Osteoblast (primary cell): ENCODE data around the gene STRADA. TPM values are rescaled to one million over a fixed set of nuclear protein-coding genes. Genes with fewer than 3 reads are reported as not detected.
A peak's percentile ranks its signal among the peaks of the same experiment; 100 is the strongest.

Experiments
- DNase-seq: peaks from one replicate; pipeline ENCODE4 v3.0.0; 2011; ENCODE audit warnings: low spot score, mixed read lengths; ENCODE audit not compliant: insufficient read length; ENCODE audit errors: missing footprints
- H2AFZ ChIP-seq: 2 replicates; pipeline ENCODE4 v1.6.0; 2011; ENCODE audit warnings: mild to moderate bottlenecking, low read length
- H3K27ac ChIP-seq: 2 replicates; pipeline ENCODE4 v1.5.1; 2011; ENCODE audit warnings: mild to moderate bottlenecking, low read depth, low read length, moderate library complexity
- H3K27me3 ChIP-seq: 2 replicates; pipeline ENCODE4 v1.6.0; 2012; ENCODE audit warnings: mild to moderate bottlenecking, control low read depth, inconsistent platforms, low read length, moderate library complexity; ENCODE audit not compliant: insufficient read depth
- H3K36me3 ChIP-seq: 2 replicates; pipeline ENCODE4 v1.5.1; 2011; ENCODE audit warnings: mild to moderate bottlenecking, low read length, control low read depth, moderate library complexity; ENCODE audit not compliant: insufficient read depth
- H3K4me1 ChIP-seq: 2 replicates; pipeline ENCODE4 v1.5.1; 2011; ENCODE audit warnings: mild to moderate bottlenecking, low read length, control low read depth, moderate library complexity; ENCODE audit not compliant: insufficient read depth
- H3K4me2 ChIP-seq: 2 replicates; pipeline ENCODE4 v1.6.0; 2011; ENCODE audit warnings: mild to moderate bottlenecking, low read length; ENCODE audit not compliant: insufficient read depth
- H3K4me3 ChIP-seq: fragments of 200-600 bp; sonication (generic); 3 replicates; pipeline ENCODE4 v1.5.1; 2012; ENCODE audit warnings: mild to moderate bottlenecking, low read length, inconsistent platforms; ENCODE audit not compliant: insufficient read depth
- H3K79me2 ChIP-seq: 2 replicates; pipeline ENCODE4 v1.6.0; 2012; ENCODE audit warnings: mild to moderate bottlenecking, low read length, control low read depth, inconsistent platforms; ENCODE audit not compliant: insufficient read depth
- H3K9me3 ChIP-seq: 2 replicates; pipeline ENCODE4 v1.5.1; 2011; ENCODE audit warnings: low read depth, low read length, control low read depth
- H4K20me1 ChIP-seq: 2 replicates; pipeline ENCODE4 v1.6.0; 2012; ENCODE audit warnings: mild to moderate bottlenecking, low read length, control low read depth; ENCODE audit not compliant: insufficient read depth
- CTCF ChIP-seq: IDR thresholded peaks from 2 replicates; pipeline ENCODE4 v1.5.1; 2011; ENCODE audit warnings: mild to moderate bottlenecking, low read depth, low read length, moderate library complexity; ENCODE audit errors: extremely low read depth
- total RNA-seq: library from RNA; depleted of rRNA; stranded (reverse); fragments of >200 nt; gene quantifications from 2 replicates; pipeline ENCODE4 v1.2.3, GENCODE V29; 2012

Gene STRADA
- total RNA-seq, 1 donor: 29.7 TPM

- no peak overlapping the region for H2AFZ ChIP-seq
- no peaks in the 10 kb centered on the region for H3K4me1 ChIP-seq
- no peaks in the 10 kb centered on the region for H3K36me3 ChIP-seq
- H3K4me2 ChIP-seq: no peak overlapping the region
- H3K27me3 ChIP-seq: no peaks in the 10 kb centered on the region
- no peak for TF ChIP-seq CTCF
- no peaks in the 10 kb centered on the region for H4K20me1 ChIP-seq
- no peak overlapping the region for H3K4me3 ChIP-seq
- H3K27ac ChIP-seq: peak overlapping the region; percentile 57
- DNase-seq: no peak
- H3K9me3 ChIP-seq: no peaks in the 10 kb centered on the region
- H3K79me2 ChIP-seq: no peaks in the 10 kb centered on the region
Measured at GRCh38 chr17:63718988-63719387, 22.6 kb downstream of the STRADA start.

- peaks cover 9% of the 10 kb centered on the region for H3K36me3 ChIP-seq
- H3K4me1 ChIP-seq: no peaks in the 10 kb centered on the region
- no peaks in the 10 kb centered on the region for H4K20me1 ChIP-seq
- H3K4me3 ChIP-seq: no peak overlapping the region
- H3K9me3 ChIP-seq: no peaks in the 10 kb centered on the region
- TF ChIP-seq CTCF: no peak
- no peaks in the 10 kb centered on the region for H3K27me3 ChIP-seq
- no peak overlapping the region for H3K27ac ChIP-seq
- H3K79me2 ChIP-seq: no peaks in the 10 kb centered on the region
- no peak for DNase-seq
- no peak overlapping the region for H3K4me2 ChIP-seq
- H2AFZ ChIP-seq: no peak overlapping the region
Measured at GRCh38 chr17:63716426-63716825, 25.2 kb downstream of the STRADA start.

GRCh38 chr17:63714550-63715277 lies 26.9 kb downstream of the STRADA start:
- Histone ChIP-seq H3K36me3 (peaks cover 21% of the 10 kb centered on the region), H4K20me1 (no peaks in the 10 kb centered on the region), H3K4me2 (no peak overlapping the region), H2AFZ (no peak overlapping the region), H3K27ac (no peak overlapping the region), H3K9me3 (no peaks in the 10 kb centered on the region), H3K4me3 (no peak overlapping the region), H3K27me3 (no peaks in the 10 kb centered on the region), H3K4me1 (no peaks in the 10 kb centered on the region), H3K79me2 (no peaks in the 10 kb centered on the region)
- no peak for TF ChIP-seq CTCF
- DNase-seq: peak; percentile 81

- no peak for DNase-seq
- H3K4me1 ChIP-seq: no peaks in the 10 kb centered on the region
- H3K79me2 ChIP-seq: no peaks in the 10 kb centered on the region
- TF ChIP-seq CTCF: no peak
- no peaks in the 10 kb centered on the region for H3K9me3 ChIP-seq
- no peak overlapping the region for H3K27ac ChIP-seq
- no peak overlapping the region for H2AFZ ChIP-seq
- H3K4me3 ChIP-seq: no peak overlapping the region
- no peaks in the 10 kb centered on the region for H3K27me3 ChIP-seq
- no peak overlapping the region for H3K4me2 ChIP-seq
- no peaks in the 10 kb centered on the region for H4K20me1 ChIP-seq
- peaks cover 38% of the 10 kb centered on the region for H3K36me3 ChIP-seq
Measured at GRCh38 chr17:63709110-63709509, 32.5 kb downstream of the STRADA start.
